ENCODE results near the gene WIPF1.

GRCh38 chr2:174527101-174527721, 70.4 kb downstream of the WIPF1 start:
- TF ChIP-seq PATZ1 (tag by site-specific recombination; IDR thresholded peaks at IDR 0.05) (no peak), YY1 (tag by site-specific recombination; IDR thresholded peaks at IDR 0.05) (no peak), ZNF18 (tag by site-specific recombination; IDR thresholded peaks at IDR 0.05) (no peak), ZNF24 (tag by site-specific recombination; IDR thresholded peaks at IDR 0.05) (no peak), MZF1 (tag by site-specific recombination; IDR thresholded peaks at IDR 0.05; ENCODE audit: borderline replicate concordance) (no peak)
- TF ChIP-seq, protein P1, sequence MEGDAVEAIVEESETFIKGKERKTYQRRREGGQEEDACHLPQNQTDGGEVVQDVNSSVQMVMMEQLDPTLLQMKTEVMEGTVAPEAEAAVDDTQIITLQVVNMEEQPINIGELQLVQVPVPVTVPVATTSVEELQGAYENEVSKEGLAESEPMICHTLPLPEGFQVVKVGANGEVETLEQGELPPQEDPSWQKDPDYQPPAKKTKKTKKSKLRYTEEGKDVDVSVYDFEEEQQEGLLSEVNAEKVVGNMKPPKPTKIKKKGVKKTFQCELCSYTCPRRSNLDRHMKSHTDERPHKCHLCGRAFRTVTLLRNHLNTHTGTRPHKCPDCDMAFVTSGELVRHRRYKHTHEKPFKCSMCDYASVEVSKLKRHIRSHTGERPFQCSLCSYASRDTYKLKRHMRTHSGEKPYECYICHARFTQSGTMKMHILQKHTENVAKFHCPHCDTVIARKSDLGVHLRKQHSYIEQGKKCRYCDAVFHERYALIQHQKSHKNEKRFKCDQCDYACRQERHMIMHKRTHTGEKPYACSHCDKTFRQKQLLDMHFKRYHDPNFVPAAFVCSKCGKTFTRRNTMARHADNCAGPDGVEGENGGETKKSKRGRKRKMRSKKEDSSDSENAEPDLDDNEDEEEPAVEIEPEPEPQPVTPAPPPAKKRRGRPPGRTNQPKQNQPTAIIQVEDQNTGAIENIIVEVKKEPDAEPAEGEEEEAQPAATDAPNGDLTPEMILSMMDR (tag by site-specific recombination; IDR thresholded peaks at IDR 0.05) = no peak
